Esophagus squamous epithelium (tissue), 4 donors: ENCODE data around the gene ARL13B.

Source experiments
- CTCF ChIP-seq, 6 experiments: fragments of 450-650 bp in 4 of 6; fragments of 200-600 bp in 2 of 6; sonication (generic) in 2 of 6; IDR thresholded peaks; one replicate each; pipeline ENCODE4 v1.5.1; 2016 to 2019; ENCODE audit warnings: antibody characterized with exemption in 6 of 6, mild to moderate bottlenecking in 4 of 6, moderate library complexity in 4 of 6
- POLR2A ChIP-seq, 4 donors: fragments of 450-650 bp; IDR thresholded peaks; one replicate each; pipeline ENCODE4 v1.6.1; 2017; ENCODE audit warnings: antibody characterized with exemption in 4 of 4, mild to moderate bottlenecking in 4 of 4, moderate library complexity in 3 of 4

GRCh38 chr3:93931597-93932229 lies 48.2 kb upstream of the ARL13B start:
- TF ChIP-seq CTCF (IDR thresholded peaks at IDR 0.05): no peak
- no peak for TF ChIP-seq POLR2A (IDR thresholded peaks at IDR 0.05)
